GM18909 (cell line): Measurements from ENCODE around the gene GMFB.
"Not testable (repeated sequence)": the region's sequence is repeated elsewhere in the genome, so short reads cannot be mapped to it uniquely, and the experiment has no call there.

Experiments
- ATAC-seq: cut with Tn5 transposase; IDR thresholded peaks from one replicate; pipeline ENCODE4 v1.9.1; 2021; ENCODE audit warnings: mild to moderate bottlenecking; ENCODE audit not compliant: unreplicated experiment, poor library complexity

GMFB gene

GRCh38 chr14:54438703-54439102 lies 50.1 kb downstream of the GMFB start:
- ATAC-seq: no peak

GRCh38 chr14:54437954-54438353 lies 50.8 kb downstream of the GMFB start:
- not testable (repeated sequence) for ATAC-seq

DNA sequence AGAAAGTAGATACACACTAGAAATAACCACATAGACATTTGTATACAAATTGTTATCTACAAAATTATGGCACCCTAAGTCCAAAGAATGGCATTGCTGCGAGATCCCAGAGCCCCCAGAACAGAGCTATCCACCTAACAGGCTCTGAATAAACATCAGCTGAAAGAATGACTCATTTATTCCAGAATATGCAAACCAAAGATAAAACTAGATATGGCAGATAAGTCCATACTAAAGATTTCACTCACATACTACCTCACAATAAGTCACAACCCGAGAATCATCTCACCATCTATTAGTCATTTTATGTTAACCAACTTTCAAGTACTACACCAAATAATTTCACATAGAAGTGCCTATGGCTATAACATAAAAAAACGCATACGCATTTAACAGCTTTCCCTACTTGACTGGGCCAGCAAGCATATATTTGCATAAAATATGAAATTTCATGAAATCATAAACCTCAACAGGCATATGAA lies 53.2 kb downstream of the GMFB start:
- ATAC-seq: peak; percentile 61

GRCh38 chr14:54428527-54428926 lies 60.3 kb downstream of the GMFB start:
- no peak for ATAC-seq

GRCh38 chr14:54427871-54428270 lies 60.9 kb downstream of the GMFB start:
- ATAC-seq: no peak

DNA sequence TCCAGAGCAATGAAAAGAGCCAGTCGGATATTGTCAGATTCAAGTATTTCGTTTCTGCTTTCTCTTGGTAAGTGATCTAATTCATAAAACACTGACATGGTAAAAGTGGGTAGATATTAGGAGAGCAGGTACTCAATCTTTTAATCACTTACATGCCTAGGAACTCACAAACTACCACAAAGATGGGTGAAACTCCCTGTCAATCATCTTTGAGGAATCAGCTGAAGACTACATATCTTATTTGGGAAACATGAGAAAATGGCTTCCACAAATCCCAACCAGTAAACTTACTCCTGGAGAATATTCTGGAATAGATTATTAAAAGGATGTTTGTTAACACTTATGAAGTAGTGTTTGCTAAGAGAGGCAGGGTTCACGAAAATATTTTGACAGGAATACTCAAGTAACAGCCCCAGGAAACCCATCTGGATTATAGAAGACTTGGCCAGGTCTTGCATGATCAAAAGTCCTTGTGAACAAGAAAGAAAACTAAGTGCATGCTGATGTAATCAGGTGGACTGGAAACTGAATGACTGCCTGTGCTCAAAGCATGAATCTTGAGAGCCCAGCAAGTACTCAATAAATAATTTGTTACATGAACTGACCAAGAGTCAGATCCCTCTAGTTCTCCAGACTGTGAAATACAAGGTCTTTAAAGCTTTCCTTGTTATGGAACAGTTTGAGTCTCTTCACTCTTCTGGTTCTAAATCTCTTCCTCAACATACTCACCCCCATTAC lies 63.1 kb downstream of the GMFB start:
- ATAC-seq: no peak

- no peak for ATAC-seq
Measured at GRCh38 chr14:54425068-54425467, 63.7 kb downstream of the GMFB start.
